ENCODE data around the gene TTC29. TPM values are rescaled to one million over a fixed set of nuclear protein-coding genes. Genes with fewer than 3 reads are reported as not detected.

Gene TTC29
- total RNA-seq, 1 donor from 2014 or later, result 4.5 TPM

- ATAC-seq, result no peak
- no peaks in the 10 kb centered on the region for H3K4me1 ChIP-seq
- intact Hi-C loops (cut with DNase I), result no loop called here
- H3K4me3 ChIP-seq, result no peak overlapping the region
- H3K36me3 ChIP-seq, result no peaks in the 10 kb centered on the region
- no peak for TF ChIP-seq CTCF (IDR thresholded peaks at IDR 0.05)
- H3K9me3 ChIP-seq, result no peaks in the 10 kb centered on the region
- no peak overlapping the region for H3K27ac ChIP-seq
- DNase-seq, result no peak
- no peaks in the 10 kb centered on the region for H3K27me3 ChIP-seq (ENCODE audit: low read depth)
Measured at GRCh38 chr4:146975036-146975435, 29.4 kb upstream of the TTC29 start.

GRCh38 chr4:146972036-146972435, 26.4 kb upstream of the TTC29 start:
- Histone ChIP-seq H3K4me3 (no peak overlapping the region), H3K9me3 (no peaks in the 10 kb centered on the region), H3K27me3 (ENCODE audit: low read depth) (no peaks in the 10 kb centered on the region), H3K36me3 (no peaks in the 10 kb centered on the region), H3K4me1 (no peaks in the 10 kb centered on the region), H3K27ac (no peak overlapping the region)
- no peak for ATAC-seq
- no peak for TF ChIP-seq CTCF (IDR thresholded peaks at IDR 0.05)
- intact Hi-C loops (cut with DNase I), result no loop called here
- no peak for DNase-seq

DNA sequence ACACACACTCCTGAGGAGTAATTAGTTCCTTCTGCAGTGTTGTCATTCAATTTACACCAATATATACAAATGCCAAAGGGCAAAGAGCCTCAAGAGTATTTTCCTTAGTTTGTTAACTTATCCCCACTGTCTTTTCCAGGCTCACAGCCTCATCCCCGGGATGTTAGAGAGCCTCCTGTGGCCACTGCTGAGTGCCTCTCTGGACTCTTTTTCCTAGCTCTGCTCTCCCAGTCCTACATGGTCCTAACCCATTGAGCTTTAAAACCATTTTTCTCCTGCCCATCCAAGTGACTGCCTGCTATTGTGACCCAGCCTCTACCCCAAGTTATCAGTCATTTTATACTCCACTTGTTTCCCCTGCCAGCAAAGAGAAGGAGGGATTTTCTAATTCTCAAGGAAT, 23.5 kb upstream of the TTC29 start:
- Histone ChIP-seq H3K4me1 (no peaks in the 10 kb centered on the region), H3K4me3 (no peak overlapping the region), H3K9me3 (no peaks in the 10 kb centered on the region), H3K27ac (no peak overlapping the region), H3K27me3 (ENCODE audit: low read depth) (no peaks in the 10 kb centered on the region), H3K36me3 (no peaks in the 10 kb centered on the region)
- no peak for ATAC-seq
- intact Hi-C loops (cut with DNase I), result no loop called here
- no peak for DNase-seq
- TF ChIP-seq CTCF (IDR thresholded peaks at IDR 0.05), result no peak

- no peak for ATAC-seq
- Histone ChIP-seq H3K27ac (no peak overlapping the region), H3K36me3 (no peaks in the 10 kb centered on the region), H3K9me3 (no peaks in the 10 kb centered on the region), H3K4me1 (no peaks in the 10 kb centered on the region), H3K27me3 (ENCODE audit: low read depth) (no peaks in the 10 kb centered on the region), H3K4me3 (no peak overlapping the region)
- intact Hi-C loops (cut with DNase I), result no loop called here
- DNase-seq, result no peak
- TF ChIP-seq CTCF (IDR thresholded peaks at IDR 0.05), result no peak
Measured at GRCh38 chr4:146960634-146961033, 15.0 kb upstream of the TTC29 start.

- no peak for DNase-seq
- no peak for ATAC-seq
- H3K27me3 ChIP-seq (ENCODE audit: low read depth), result no peaks in the 10 kb centered on the region
- no peaks in the 10 kb centered on the region for H3K9me3 ChIP-seq
- no peak overlapping the region for H3K4me3 ChIP-seq
- no peaks in the 10 kb centered on the region for H3K4me1 ChIP-seq
- no peak overlapping the region for H3K27ac ChIP-seq
- no peak for TF ChIP-seq CTCF (IDR thresholded peaks at IDR 0.05)
- H3K36me3 ChIP-seq, result no peaks in the 10 kb centered on the region
- intact Hi-C loops (cut with DNase I), result no loop called here
Measured at GRCh38 chr4:146959692-146960091, 14.0 kb upstream of the TTC29 start.

GRCh38 chr4:146957237-146957636, 11.6 kb upstream of the TTC29 start:
- Histone ChIP-seq H3K4me3 (no peak overlapping the region), H3K36me3 (no peaks in the 10 kb centered on the region), H3K27me3 (ENCODE audit: low read depth) (no peaks in the 10 kb centered on the region), H3K27ac (no peak overlapping the region), H3K9me3 (no peaks in the 10 kb centered on the region), H3K4me1 (no peaks in the 10 kb centered on the region)
- no peak for ATAC-seq
- no peak for TF ChIP-seq CTCF (IDR thresholded peaks at IDR 0.05)
- intact Hi-C loops (cut with DNase I), result no loop called here
- no peak for DNase-seq
